K562 (cell line): ENCODE measurements around the gene CST3. TPM values are rescaled to one million over a fixed set of nuclear protein-coding genes. Genes with fewer than 3 reads are reported as not detected.

Experiments used
- ATAC-seq: fragments of 200-7000 bp; cut with Tn5 transposase; 3 replicates; pipeline ENCODE4 v1.9.1; 2020; ENCODE audit warnings: moderate library complexity
- BruUV-seq: library from RNA; stranded (reverse); fragments of 400-500 nt; replicated peaks from 2 replicates; lab custom pipeline; 2021; lab: Mats Ljungman, UMichigan
- CTCF ChIA-PET: fragments of 300-600 bp; formaldehyde crosslinking; extraction: SDS; loops from one replicate; lab custom pipeline; 2021; ENCODE audit warnings: low intra/inter-chr PET ratio; lab: Yijun Ruan, JAX
- POLR2A ChIA-PET: fragments of 300-600, 350-650 bp; sonication (Branson Sonifier 250); formaldehyde crosslinking; extraction: SDS; loops from one replicate; lab custom pipeline; 2021; ENCODE audit warnings: antibody characterized with exemption, inconsistent platforms; lab: Yijun Ruan, JAX
- DNase-seq, 4 experiments: peaks; one replicate each; pipeline versions ENCODE4 v3.0.0 to v3.0.0-alpha.2; 2011 to 2018; ENCODE audit warnings: low spot score in 3 of 4, mixed read lengths in 3 of 4; ENCODE audit errors: extremely low read depth in 1 of 4
- FAIRE-seq: peaks from 2 replicates; lab custom pipeline; 2011; peaks lifted over from hg19 to GRCh38; lab: Jason Lieb, UNC
- H2AFZ ChIP-seq: 2 replicates; pipeline ENCODE4 v1.6.0; 2011; ENCODE audit warnings: low read depth, low read length, control low read depth, inconsistent platforms
- H3K27ac ChIP-seq: fragments of 200-600 bp; 3 replicates; pipeline ENCODE4 v1.8.0; 2011; ENCODE audit warnings: low read depth, mild to moderate bottlenecking, control low read depth, inconsistent platforms, low read length, moderate library complexity, mixed read lengths; ENCODE audit errors: extremely low read depth
- H3K27me3 ChIP-seq, 2 experiments: fragments of 300-600 bp in 1 of 2; 2 replicates in 1 of 2; 3 replicates in 1 of 2; pipeline versions ENCODE4 v1.6.0 to v1.8.0; 2011; ENCODE audit warnings: inconsistent platforms in 2 of 2, low read length in 2 of 2, mild to moderate bottlenecking in 1 of 2, mixed read lengths in 1 of 2, moderate library complexity in 1 of 2; ENCODE audit not compliant: control insufficient read depth in 2 of 2, insufficient read depth in 2 of 2
- H3K36me3 ChIP-seq: fragments of 300-600 bp; 3 replicates; pipeline ENCODE4 v1.8.0; 2011; ENCODE audit warnings: mild to moderate bottlenecking, low read length, inconsistent platforms; ENCODE audit not compliant: control insufficient read depth, insufficient read depth
- H3K4me1 ChIP-seq, 2 experiments: fragments of 200-600 bp in 1 of 2; replicated peaks in 1 of 2; 2 replicates in 1 of 2; 3 replicates in 1 of 2; pipeline versions ENCODE4 v1.5.1 to v1.8.0; 2011; ENCODE audit warnings: inconsistent platforms in 2 of 2, low read length in 2 of 2, mild to moderate bottlenecking in 1 of 2, mixed read lengths in 1 of 2, moderate library complexity in 1 of 2; ENCODE audit not compliant: control insufficient read depth in 2 of 2, insufficient read depth in 2 of 2
- H3K4me2 ChIP-seq: 2 replicates; pipeline ENCODE4 v1.6.1; 2011; ENCODE audit warnings: low read length, control low read depth, inconsistent platforms, mixed read lengths; ENCODE audit not compliant: insufficient read depth
- H3K4me3 ChIP-seq: fragments of 200-600 bp; sonication (generic), shearing (Covaris generic); 2 replicates; pipeline ENCODE4 v1.5.1; 2016; ENCODE audit warnings: control low read depth, inconsistent platforms
- H3K79me2 ChIP-seq: fragments of 200-600 bp; 3 replicates; pipeline ENCODE4 v1.8.0; 2011; ENCODE audit warnings: low read length, inconsistent platforms; ENCODE audit not compliant: control insufficient read depth, insufficient read depth
- H3K9ac ChIP-seq, 2 experiments: 2 replicates each; pipeline versions ENCODE4 v1.6.0 to v1.6.1; 2011; ENCODE audit warnings: low read depth in 2 of 2, low read length in 2 of 2, control low read depth in 1 of 2, inconsistent platforms in 1 of 2, mild to moderate bottlenecking in 1 of 2, mixed read lengths in 1 of 2; ENCODE audit not compliant: insufficient read depth in 1 of 2
- H3K9me1 ChIP-seq: one replicate; pipeline ENCODE4 v1.6.0; 2011; ENCODE audit warnings: inconsistent platforms, mild to moderate bottlenecking, low read length, moderate library complexity; ENCODE audit not compliant: control insufficient read depth, insufficient read depth
- H3K9me3 ChIP-seq: replicated peaks from 2 replicates; pipeline ENCODE4 v1.5.1; 2011; ENCODE audit warnings: low read depth, low read length, inconsistent platforms; ENCODE audit not compliant: control insufficient read depth, insufficient read depth
- H4K20me1 ChIP-seq: replicated peaks from 2 replicates; pipeline ENCODE4 v1.6.1; 2011; ENCODE audit warnings: low read length, inconsistent platforms, mixed read lengths; ENCODE audit not compliant: control insufficient read depth, insufficient read depth
- CBFA2T3 ChIP-seq: fragments of 450-650 bp; IDR thresholded peaks from 2 replicates; pipeline ENCODE4 v1.6.1; 2017
- CHD4 ChIP-seq: fragments of 200-600 bp; sonication (generic); IDR thresholded peaks from 3 replicates; pipeline ENCODE4 v1.6.1; 2012; ENCODE audit warnings: low read depth, mild to moderate bottlenecking, mixed read lengths, low read length, inconsistent platforms; ENCODE audit not compliant: insufficient read depth, insufficient replicate concordance, poor library complexity, severe bottlenecking
- CTCFL ChIP-seq: IDR thresholded peaks from 2 replicates; pipeline ENCODE4 v1.6.1; 2011; ENCODE audit warnings: borderline replicate concordance, low read depth, mild to moderate bottlenecking, moderate library complexity, low read length; ENCODE audit not compliant: insufficient read depth, poor library complexity, severe bottlenecking
- ELF1 ChIP-seq: fragments of 200-800 bp; sonication (Bioruptor generic); IDR thresholded peaks from 2 replicates; pipeline ENCODE4 v1.6.1; 2016; ENCODE audit warnings: missing genetic modification characterization, missing compliant biosample characterization
- ELK1 ChIP-seq: sonication (generic); formaldehyde crosslinking; IDR thresholded peaks from 2 replicates; pipeline ENCODE4 v1.8.1; 2022; ENCODE audit warnings: missing genetic modification reagents
- KLF6 ChIP-seq: fragments of 250-450 bp; sonication (Bioruptor Pico); IDR thresholded peaks from 2 replicates; pipeline ENCODE4 v1.4.0; 2020; ENCODE audit warnings: mild to moderate bottlenecking, moderate library complexity, borderline replicate concordance
- SMC3 ChIP-seq: conservative IDR thresholded peaks from 2 replicates; pipeline ENCODE4 v1.6.1; 2011; ENCODE audit warnings: low read depth, low read length, improper control_type of control experiment; ENCODE audit not compliant: insufficient read depth
- TSHZ1 ChIP-seq: fragments of 250-450 bp; sonication (Bioruptor Pico); IDR thresholded peaks from 2 replicates; pipeline ENCODE4 v1.4.0; 2020; ENCODE audit warnings: mild to moderate bottlenecking, moderate library complexity
- ZBTB11 ChIP-seq, 3 experiments: fragments of 200-800 bp in 1 of 3; fragments of 250-450 bp in 1 of 3; fragments of 450-650 bp in 1 of 3; sonication (Bioruptor Pico) in 1 of 3; sonication (Bioruptor generic) in 1 of 3; formaldehyde crosslinking in 1 of 3; IDR thresholded peaks; 2 replicates each; pipeline versions ENCODE4 v1.6.1 to v1.8.0; 2016 to 2022; ENCODE audit warnings: mild to moderate bottlenecking in 2 of 3, missing genetic modification characterization in 2 of 3, missing compliant biosample characterization in 1 of 3, moderate library complexity in 1 of 3
- WGBS: fragments of 100-300 bp; shearing (Covaris generic); methylation state at CpG from one replicate; pipeline ENCODE4 v1.1.6; 2016; ENCODE audit warnings: low coverage, mixed read lengths; ENCODE audit not compliant: insufficient coverage; ENCODE audit errors: missing lambda C conversion rate; 5-methylcytosine and 5-hydroxymethylcytosine counted together
- in situ Hi-C: fragments of 300-500 bp; cut with MboI; formaldehyde crosslinking; loops from 4 replicates; pipeline ENCODE4 v1.15.0; 2018; ENCODE audit warnings: inconsistent platforms, mixed read lengths
- intact Hi-C: fragments of 100-400 bp; cut with micrococcal nuclease; formaldehyde crosslinking; loops from 2 replicates; pipeline ENCODE4 v1.14.2; 2022
- polyA plus RNA-seq, 8 experiments: library from polyadenylated mRNA; depleted of rRNA in 4 of 8; stranded (reverse) in 5 of 8; unstranded in 3 of 8; fragments of >200 nt; fragmentation: Nextera tagmentation in 2 of 8; fragmentation: Illumina TruSeq in 1 of 8; extraction: Ambion mirVana in 2 of 8; extraction: Trizol in 1 of 8; gene quantifications; 2 replicates each; pipeline versions ENCODE4 v1.2.1 to v1.2.3, GENCODE V29; 2011 to 2014; ENCODE audit warnings: inconsistent platforms in 1 of 8, missing spikeins in 1 of 8
- total RNA-seq, 7 experiments: library from RNA; depleted of rRNA in 6 of 7; stranded (reverse); fragments of >200 nt in 6 of 7; fragmentation: Illumina TruSeq in 2 of 7; extraction: Trizol in 2 of 7; gene quantifications; 2 replicates each; pipeline versions ENCODE4 v1.2.1 to v1.2.3, GENCODE V29; 2011 to 2021; ENCODE audit warnings: low replicate concordance in 1 of 7

CST3 gene
- total and polyA plus RNA-seq, 9 of the 15 experiments (the other 6 are each of a cell fraction or from before 2014, with no cell fraction given): 8.7 to 113 (median 48.5) TPM

GRCh38 chr20:23629542-23630391 is 8.0 kb downstream of the CST3 start:
- H2AFZ ChIP-seq: no peak overlapping the region
- H3K36me3 ChIP-seq: peaks cover 14% of the 10 kb centered on the region; the same call in 1 of the 3 replicates
- H4K20me1 ChIP-seq: no peaks in the 10 kb centered on the region
- H3K79me2 ChIP-seq: no peaks in the 10 kb centered on the region
- DNase-seq: no peak
- in situ Hi-C loops (no loop called here), intact Hi-C loops (no loop called here)
- POLR2A ChIA-PET: no interaction called here
- H3K27ac ChIP-seq: no peak overlapping the region
- H3K9ac ChIP-seq: no peak overlapping the region
- H3K4me3 ChIP-seq: no peak overlapping the region
- H3K27me3 ChIP-seq: no peaks in the 10 kb centered on the region
- no peak overlapping the region for H3K4me2 ChIP-seq
- no peaks in the 10 kb centered on the region for H3K9me1 ChIP-seq
- 60% methylated on average over 9 of the region's 12 CpGs for WGBS
- no peak for FAIRE-seq
- BruUV-seq: no TSS peak
- CTCF ChIA-PET: no interaction called here
- ATAC-seq: no peak
- H3K4me1 ChIP-seq: peaks cover 2 to 17% of the 10 kb centered on the region in 2 experiments; a peak in 2 of 5 replicates
- H3K9me3 ChIP-seq: no peaks in the 10 kb centered on the region
- TF ChIP-seq ELK1 (CRISPR knock-in tag) (no peak), TSHZ1 (CRISPR knock-in tag) (no peak), ZBTB11 (CRISPR knock-in tag; IDR thresholded peaks at IDR 0.05) (no peak), KLF6 (CRISPR knock-in tag) (no peak), CBFA2T3 (no peak), SMC3 (no peak), CTCFL (no peak), ELF1 (no peak), CHD4 (no peak)
